ENCODE data around the gene XYLT1.

XYLT1 gene

DNA sequence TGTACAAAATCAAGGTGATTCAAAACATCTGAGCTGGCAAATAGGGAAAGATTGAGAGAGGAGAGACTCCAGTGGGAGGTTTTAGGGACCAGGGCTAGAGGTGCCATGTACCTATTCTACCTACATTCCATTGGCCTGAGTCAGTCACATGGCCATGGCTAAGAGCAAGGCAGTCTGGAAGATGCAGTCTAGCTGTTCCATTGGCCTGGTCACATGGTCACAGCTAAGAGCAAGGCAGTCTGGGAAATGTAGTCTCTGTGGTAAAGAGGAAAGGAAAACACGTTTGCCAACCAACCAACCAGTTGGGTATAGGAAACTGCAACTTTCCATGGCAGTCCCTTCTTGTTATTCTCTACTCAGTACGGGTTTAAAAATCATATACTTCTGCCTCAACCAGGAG is 369.1 kb downstream of the XYLT1 start:
- Histone ChIP-seq H3K9me3 (ENCODE audit: control insufficient read depth, low read depth, low read length) (no peaks in the 10 kb centered on the region), H3K36me3 (ENCODE audit: control insufficient read depth, low read depth, low read length) (no peaks in the 10 kb centered on the region)

DNA sequence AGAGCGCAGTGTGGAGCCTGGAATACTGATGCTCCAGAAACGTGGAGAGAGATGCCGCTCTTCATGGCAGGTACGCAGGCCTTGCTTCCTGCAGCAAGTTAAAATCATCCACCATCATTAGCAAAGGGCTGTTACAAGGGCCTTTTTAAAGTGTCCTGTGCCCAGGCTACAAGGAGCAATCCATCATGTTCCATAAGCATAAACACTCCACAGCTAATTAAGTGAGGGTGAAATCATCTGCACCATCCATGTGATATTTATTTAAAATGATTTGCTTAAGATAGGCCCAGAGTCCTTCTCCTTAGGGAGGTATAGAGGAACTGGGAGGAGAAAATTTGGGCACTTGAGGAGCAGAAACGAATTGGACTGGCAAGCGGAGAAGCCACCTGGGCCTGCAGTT is 372.1 kb downstream of the XYLT1 start:
- no peak overlapping the region for H3K4me3 ChIP-seq (ENCODE audit: low read length)
- H3K9me3 ChIP-seq (ENCODE audit: control insufficient read depth, low read depth, low read length) = no peaks in the 10 kb centered on the region
- no peak overlapping the region for H3K27ac ChIP-seq (ENCODE audit: low read length)
- no peak overlapping the region for H3K9ac ChIP-seq (ENCODE audit: low read length)
- H3K27me3 ChIP-seq (ENCODE audit: control insufficient read depth, insufficient read depth, low read length) = peaks cover 16% of the 10 kb centered on the region
- H3K36me3 ChIP-seq (ENCODE audit: control insufficient read depth, low read depth, low read length) = no peaks in the 10 kb centered on the region
- H3K4me1 ChIP-seq (ENCODE audit: control insufficient read depth, low read depth, low read length) = no peaks in the 10 kb centered on the region

More for the DNA sequence above, 369.1 kb downstream of the XYLT1 start:
- Histone ChIP-seq H3K27ac (ENCODE audit: low read length) (no peak overlapping the region), H3K4me1 (ENCODE audit: control insufficient read depth, low read depth, low read length) (peaks cover 14% of the 10 kb centered on the region), H3K4me3 (ENCODE audit: low read length) (no peak overlapping the region), H3K27me3 (ENCODE audit: control insufficient read depth, insufficient read depth, low read length) (no peaks in the 10 kb centered on the region), H3K9ac (ENCODE audit: low read length) (no peak overlapping the region)

GRCh38 chr16:17084130-17084529 is 386.6 kb downstream of the XYLT1 start:
- H3K9ac ChIP-seq (ENCODE audit: low read length) = peak overlapping the region; percentile 68

DNA sequence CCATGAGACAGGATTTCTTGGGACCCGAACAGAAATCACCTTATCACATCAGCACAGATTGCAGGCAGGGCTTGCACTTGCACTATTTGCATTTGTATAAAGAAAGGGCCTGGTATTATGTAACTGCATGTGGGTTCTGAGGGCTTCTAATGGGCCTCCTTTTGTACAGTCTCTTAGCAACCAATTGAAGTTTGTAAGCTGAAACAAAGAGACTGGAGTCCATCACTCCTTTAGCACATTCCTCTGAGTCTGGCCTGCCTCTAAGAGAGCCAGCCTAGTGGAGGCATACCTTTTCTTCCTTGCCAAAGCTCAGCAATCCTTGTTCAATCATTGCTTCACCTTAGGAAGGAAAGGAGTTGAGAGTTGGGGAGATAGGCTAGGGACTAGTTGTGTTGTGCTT is 387.1 kb downstream of the XYLT1 start:
- Histone ChIP-seq H3K36me3 (ENCODE audit: control insufficient read depth, low read depth, low read length) (no peaks in the 10 kb centered on the region), H3K9ac (ENCODE audit: low read length) (peak overlapping the region; percentile 68), H3K27me3 (ENCODE audit: control insufficient read depth, insufficient read depth, low read length) (no peaks in the 10 kb centered on the region), H3K9me3 (ENCODE audit: control insufficient read depth, low read depth, low read length) (no peaks in the 10 kb centered on the region), H3K4me3 (ENCODE audit: low read length) (peak overlapping the region; percentile 44), H3K4me1 (ENCODE audit: control insufficient read depth, low read depth, low read length) (peaks cover 51% of the 10 kb centered on the region), H3K27ac (ENCODE audit: low read length) (peak overlapping the region; percentile 93)

More at GRCh38 chr16:17084130-17084529, 386.6 kb downstream of the XYLT1 start:
- Histone ChIP-seq H3K9me3 (ENCODE audit: control insufficient read depth, low read depth, low read length) (no peaks in the 10 kb centered on the region), H3K27me3 (ENCODE audit: control insufficient read depth, insufficient read depth, low read length) (no peaks in the 10 kb centered on the region), H3K36me3 (ENCODE audit: control insufficient read depth, low read depth, low read length) (no peaks in the 10 kb centered on the region), H3K4me3 (ENCODE audit: low read length) (peak overlapping the region; percentile 44), H3K4me1 (ENCODE audit: control insufficient read depth, low read depth, low read length) (peaks cover 46% of the 10 kb centered on the region), H3K27ac (ENCODE audit: low read length) (peak overlapping the region; percentile 93)

- Histone ChIP-seq H3K4me3 (ENCODE audit: low read length) (peak overlapping the region; percentile 43), H3K9ac (ENCODE audit: low read length) (no peak overlapping the region), H3K9me3 (ENCODE audit: control insufficient read depth, low read depth, low read length) (no peaks in the 10 kb centered on the region), H3K36me3 (ENCODE audit: control insufficient read depth, low read depth, low read length) (no peaks in the 10 kb centered on the region), H3K4me1 (ENCODE audit: control insufficient read depth, low read depth, low read length) (peaks cover 56% of the 10 kb centered on the region), H3K27ac (ENCODE audit: low read length) (peak overlapping the region; percentile 88), H3K27me3 (ENCODE audit: control insufficient read depth, insufficient read depth, low read length) (no peaks in the 10 kb centered on the region)
These were observed 388.5 kb downstream of the XYLT1 start for GRCh38 chr16:17082095-17082882.

GRCh38 chr16:17080105-17080504 is 390.7 kb downstream of the XYLT1 start:
- H3K27ac ChIP-seq (ENCODE audit: low read length) = no peak overlapping the region
- H3K9ac ChIP-seq (ENCODE audit: low read length) = no peak overlapping the region

DNA sequence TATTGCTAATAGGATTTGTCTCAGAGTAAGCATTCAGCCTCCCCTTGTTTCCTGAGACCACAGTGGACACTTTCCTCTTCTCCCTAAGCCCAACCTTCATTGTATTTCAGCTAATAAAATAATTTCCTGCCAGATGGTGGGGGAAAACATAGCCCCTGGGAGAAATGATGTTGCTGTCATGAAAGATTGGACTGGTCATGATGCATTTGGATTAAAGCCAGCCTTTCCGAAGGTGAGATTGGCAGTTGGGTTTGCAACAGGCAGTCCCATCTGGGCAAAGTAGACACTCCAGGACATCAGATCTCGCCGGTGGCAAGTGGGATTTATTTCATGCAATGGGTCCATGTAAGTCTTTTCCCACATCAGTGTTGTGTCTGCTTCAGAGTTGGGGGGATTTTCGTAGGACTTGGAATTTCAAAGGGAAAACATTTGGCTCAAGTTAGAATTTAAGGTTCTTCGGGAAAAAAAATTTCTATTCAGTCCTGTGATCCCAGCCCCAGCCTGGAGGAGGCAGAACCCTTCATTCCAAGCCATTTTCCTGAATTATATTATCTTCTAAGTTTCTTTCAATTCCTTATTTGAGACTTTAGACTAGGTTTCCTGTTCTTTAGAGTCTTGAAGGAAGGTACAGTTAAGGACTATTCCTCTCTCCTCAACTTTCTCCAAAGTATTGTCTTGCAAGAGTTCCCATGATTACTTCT is 391.7 kb downstream of the XYLT1 start:
- H3K27me3 ChIP-seq (ENCODE audit: control insufficient read depth, insufficient read depth, low read length) = no peaks in the 10 kb centered on the region
- H3K9me3 ChIP-seq (ENCODE audit: control insufficient read depth, low read depth, low read length) = no peaks in the 10 kb centered on the region

More at GRCh38 chr16:17080105-17080504, 390.7 kb downstream of the XYLT1 start:
- Histone ChIP-seq H3K4me1 (ENCODE audit: control insufficient read depth, low read depth, low read length) (peaks cover 53% of the 10 kb centered on the region), H3K36me3 (ENCODE audit: control insufficient read depth, low read depth, low read length) (no peaks in the 10 kb centered on the region), H3K4me3 (ENCODE audit: low read length) (no peak overlapping the region), H3K9me3 (ENCODE audit: control insufficient read depth, low read depth, low read length) (no peaks in the 10 kb centered on the region), H3K27me3 (ENCODE audit: control insufficient read depth, insufficient read depth, low read length) (no peaks in the 10 kb centered on the region)

GRCh38 chr16:17076818-17077498 is 393.8 kb downstream of the XYLT1 start:
- Histone ChIP-seq H3K27ac (ENCODE audit: low read length) (no peak overlapping the region), H3K9ac (ENCODE audit: low read length) (no peak overlapping the region), H3K36me3 (ENCODE audit: control insufficient read depth, low read depth, low read length) (no peaks in the 10 kb centered on the region), H3K4me3 (ENCODE audit: low read length) (no peak overlapping the region), H3K27me3 (ENCODE audit: control insufficient read depth, insufficient read depth, low read length) (no peaks in the 10 kb centered on the region), H3K9me3 (ENCODE audit: control insufficient read depth, low read depth, low read length) (no peaks in the 10 kb centered on the region), H3K4me1 (ENCODE audit: control insufficient read depth, low read depth, low read length) (peaks cover 24% of the 10 kb centered on the region)

More for the DNA sequence above, 391.7 kb downstream of the XYLT1 start:
- Histone ChIP-seq H3K9ac (ENCODE audit: low read length) (no peak overlapping the region), H3K4me1 (ENCODE audit: control insufficient read depth, low read depth, low read length) (peaks cover 43% of the 10 kb centered on the region), H3K27ac (ENCODE audit: low read length) (no peak overlapping the region), H3K4me3 (ENCODE audit: low read length) (no peak overlapping the region), H3K36me3 (ENCODE audit: control insufficient read depth, low read depth, low read length) (no peaks in the 10 kb centered on the region)

DNA sequence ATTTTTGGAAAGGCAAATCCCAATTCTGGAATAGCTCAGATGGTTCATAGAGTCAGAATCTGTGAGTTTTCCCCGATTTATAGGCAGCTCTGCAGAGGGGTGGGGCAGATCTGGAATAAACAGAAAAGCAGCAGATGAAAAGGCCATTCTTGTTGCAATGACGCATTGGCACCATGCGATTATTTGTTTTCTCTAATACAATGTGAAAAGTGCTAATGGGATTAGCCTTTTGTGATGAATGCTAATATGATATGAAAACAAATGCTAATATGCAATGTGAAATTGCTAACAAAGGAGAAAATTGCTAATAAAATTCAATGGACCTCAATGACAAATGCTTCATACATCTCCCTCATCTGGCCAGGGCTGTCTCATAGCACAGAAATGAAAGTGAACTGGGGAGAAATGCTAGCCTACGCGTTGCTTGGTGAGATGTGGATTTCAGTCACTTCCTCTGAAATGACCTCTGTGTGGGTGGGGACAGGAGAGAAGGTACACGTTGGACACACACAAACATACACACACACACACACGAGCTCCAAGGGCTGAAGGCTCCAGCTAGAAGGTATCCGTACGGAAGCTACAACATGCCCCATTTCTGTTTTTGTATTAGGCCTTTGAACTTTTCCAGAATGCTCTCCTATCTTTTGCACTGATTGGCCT is 394.5 kb downstream of the XYLT1 start:
- Histone ChIP-seq H3K27ac (ENCODE audit: low read length) (no peak overlapping the region), H3K9me3 (ENCODE audit: control insufficient read depth, low read depth, low read length) (no peaks in the 10 kb centered on the region), H3K4me3 (ENCODE audit: low read length) (no peak overlapping the region)

GRCh38 chr16:17072104-17072503 is 398.7 kb downstream of the XYLT1 start:
- Histone ChIP-seq H3K4me1 (ENCODE audit: control insufficient read depth, low read depth, low read length) (peaks cover 9% of the 10 kb centered on the region), H3K9me3 (ENCODE audit: control insufficient read depth, low read depth, low read length) (no peaks in the 10 kb centered on the region), H3K9ac (ENCODE audit: low read length) (no peak overlapping the region), H3K27ac (ENCODE audit: low read length) (no peak overlapping the region), H3K36me3 (ENCODE audit: control insufficient read depth, low read depth, low read length) (no peaks in the 10 kb centered on the region), H3K4me3 (ENCODE audit: low read length) (no peak overlapping the region), H3K27me3 (ENCODE audit: control insufficient read depth, insufficient read depth, low read length) (no peaks in the 10 kb centered on the region)

More for the DNA sequence above, 394.5 kb downstream of the XYLT1 start:
- no peaks in the 10 kb centered on the region for H3K27me3 ChIP-seq (ENCODE audit: control insufficient read depth, insufficient read depth, low read length)
- H3K9ac ChIP-seq (ENCODE audit: low read length) = no peak overlapping the region
- H3K36me3 ChIP-seq (ENCODE audit: control insufficient read depth, low read depth, low read length) = no peaks in the 10 kb centered on the region
- peaks cover 21% of the 10 kb centered on the region for H3K4me1 ChIP-seq (ENCODE audit: control insufficient read depth, low read depth, low read length)

All from iPS-18a (cell line).